NCI-H460 (cell line): ENCODE data around the gene SPRR2F. TPM values are rescaled to one million over a fixed set of nuclear protein-coding genes. Genes with fewer than 3 reads are reported as not detected.
A peak's percentile ranks its signal among the peaks of the same experiment; 100 is the strongest.
"Not testable (repeated sequence)": the region's sequence is repeated elsewhere in the genome, so short reads cannot be mapped to it uniquely, and the experiment has no call there.

ENCODE experiments used
- DNase-seq: peaks from one replicate; pipeline ENCODE4 v3.0.0-alpha.2; 2016; ENCODE audit warnings: low read depth; ENCODE audit errors: extremely low read depth
- polyA plus RNA-seq: library from polyadenylated mRNA; depleted of rRNA; stranded (reverse); fragments of >200 nt; gene quantifications from 2 replicates; pipeline ENCODE4 v1.2.3, GENCODE V29; 2014; cell fraction: nucleus; rRNA removed
- total RNA-seq: library from RNA; depleted of rRNA; stranded (reverse); fragments of >200 nt; shearing (Covaris generic); gene quantifications from 2 replicates; pipeline ENCODE4 v1.2.3, GENCODE V29; 2014; rRNA removed

Gene SPRR2F
- not detected in 2 replicates for total RNA-seq
- polyA plus RNA-seq = not detected in 2 replicates

GRCh38 chr1:153113416-153113815 lies at the start of gene SPRR2F:
SPRR2F (minus strand) TSS chr1:153113516; CDS start chr1:153112733, 783 bp downstream.
- no peak for DNase-seq

GRCh38 chr1:153155541-153155940 lies 42.2 kb upstream of the SPRR2F start:
- DNase-seq = no peak

GRCh38 chr1:153152481-153152880 lies 39.2 kb upstream of the SPRR2F start:
- DNase-seq = no peak

GRCh38 chr1:153150846-153151245 lies 37.5 kb upstream of the SPRR2F start, which contains the start of gene SPRR2G:
SPRR2G (minus strand) TSS chr1:153150890; CDS start chr1:153150110, 780 bp downstream.
- no peak for DNase-seq

GRCh38 chr1:153141377-153141776 lies 28.1 kb upstream of the SPRR2F start:
- no peak for DNase-seq

- no peak for DNase-seq
Measured at GRCh38 chr1:153140484-153140883, 27.2 kb upstream of the SPRR2F start.

- DNase-seq = no peak
Measured at GRCh38 chr1:153133743-153134142, 20.4 kb upstream of the SPRR2F start.

GRCh38 chr1:153133267-153133666 lies 20.0 kb upstream of the SPRR2F start:
- DNase-seq = no peak

GRCh38 chr1:153128688-153129087 lies 15.4 kb upstream of the SPRR2F start:
- DNase-seq = not testable (repeated sequence)

- DNase-seq = no peak
Measured at GRCh38 chr1:153127296-153127695, 14.0 kb upstream of the SPRR2F start.

GRCh38 chr1:153125536-153125935 lies 12.2 kb upstream of the SPRR2F start:
- DNase-seq = no peak

- not testable (repeated sequence) for DNase-seq
Measured at GRCh38 chr1:153123793-153124192, 10.5 kb upstream of the SPRR2F start.

GRCh38 chr1:153122831-153123421 lies 9.6 kb upstream of the SPRR2F start:
- no peak for DNase-seq

GRCh38 chr1:153120945-153121344 lies 7.6 kb upstream of the SPRR2F start:
- no peak for DNase-seq

- DNase-seq = no peak
Measured at GRCh38 chr1:153119491-153119971, 6.2 kb upstream of the SPRR2F start.

GRCh38 chr1:153115264-153115663 lies 1.9 kb upstream of the SPRR2F start:
- not testable (repeated sequence) for DNase-seq

GRCh38 chr1:153112454-153112853 lies 862 bp downstream of the SPRR2F start:
- not testable (repeated sequence) for DNase-seq

- DNase-seq = peak; percentile 72
Measured at GRCh38 chr1:153100245-153100644, 13.1 kb downstream of the SPRR2F start.

GRCh38 chr1:153099461-153100045 lies 13.8 kb downstream of the SPRR2F start:
- no peak for DNase-seq

GRCh38 chr1:153095764-153096163 lies 17.6 kb downstream of the SPRR2F start:
- no peak for DNase-seq

- DNase-seq = no peak
Measured at GRCh38 chr1:153094426-153094825, 18.9 kb downstream of the SPRR2F start, which contains the start of gene SPRR2E. SPRR2E (minus strand) TSS chr1:153094526; CDS start chr1:153093751, 775 bp downstream.

GRCh38 chr1:153087652-153088051 lies 25.7 kb downstream of the SPRR2F start:
- DNase-seq = no peak
